OCI-LY7 (cell line): ENCODE measurements around the gene PNCK.

Experiments
- CTCF ChIP-seq: fragments of 200-600 bp; sonication (generic); conservative IDR thresholded peaks from 2 replicates; pipeline ENCODE4 v1.5.1; 2014; ENCODE audit warnings: mild to moderate bottlenecking, antibody characterized with exemption, low read length, moderate library complexity, mixed read lengths
- EZH2phosphoT487 ChIP-seq: fragments of 200-600 bp; sonication (generic); IDR thresholded peaks from 2 replicates; pipeline ENCODE4 v1.6.1; 2018; ENCODE audit warnings: low read depth, borderline replicate concordance, mild to moderate bottlenecking, mixed run types, antibody characterized with exemption, low read length, moderate library complexity, mixed read lengths

- TF ChIP-seq CTCF: no peak
- TF ChIP-seq EZH2phosphoT487: no peak
Observed at GRCh38 chrX:153642655-153643430, 30.8 kb downstream of the PNCK start.
